SK-N-SH (cell line): Measurements from ENCODE around the gene LMAN2. TPM values are rescaled to one million over a fixed set of nuclear protein-coding genes. Genes with fewer than 3 reads are reported as not detected.

Source experiments
- CTCF ChIA-PET: fragments of 300-600, 350-600 bp; formaldehyde crosslinking; extraction: SDS; loops from one replicate; lab custom pipeline; 2021; lab: Yijun Ruan, JAX
- POLR2A ChIA-PET: fragments of 350-600 bp; sonication (Branson Sonifier 250); formaldehyde crosslinking; extraction: SDS; loops from one replicate; lab custom pipeline; 2020; ENCODE audit warnings: antibody characterized with exemption, inconsistent platforms; lab: Yijun Ruan, JAX
- DNase-seq: peaks from one replicate; pipeline ENCODE4 v3.0.0; 2012
- H2AFZ ChIP-seq: fragments of 200-600 bp; sonication (generic); 2 replicates; pipeline ENCODE4 v1.8.1; 2016; ENCODE audit warnings: antibody characterized with exemption, mild to moderate bottlenecking, low read depth
- H3F3A ChIP-seq: fragments of 200-600 bp; sonication (generic); replicated peaks from 2 replicates; pipeline ENCODE3; 2016; ENCODE audit warnings: antibody characterized with exemption, mild to moderate bottlenecking; ENCODE audit not compliant: insufficient read depth
- H3K27ac ChIP-seq, 2 experiments: fragments of 200-500 bp in 1 of 2; fragments of 200-600 bp in 1 of 2; sonication (Bioruptor generic) in 1 of 2; sonication (generic), shearing (Covaris generic) in 1 of 2; 2 replicates each; pipeline versions ENCODE4 v1.5.1 to v1.6.1; 2014 to 2016; ENCODE audit warnings: low read depth in 2 of 2, inconsistent platforms in 1 of 2, low read length in 1 of 2, mild to moderate bottlenecking in 1 of 2, mixed read lengths in 1 of 2
- H3K27me3 ChIP-seq: fragments of 200-600 bp; sonication (generic), shearing (Covaris generic); 2 replicates; pipeline ENCODE4 v1.6.1; 2016; ENCODE audit warnings: mixed run types; ENCODE audit not compliant: insufficient read depth
- H3K36me3 ChIP-seq, 2 experiments: fragments of 200-500 bp in 1 of 2; fragments of 200-600 bp in 1 of 2; sonication (Bioruptor generic) in 1 of 2; sonication (generic) in 1 of 2; replicated peaks in 1 of 2; 2 replicates each; pipeline versions ENCODE3 to v1.5.1; 2014 to 2016; ENCODE audit warnings: low read length in 1 of 2, mild to moderate bottlenecking in 1 of 2; ENCODE audit not compliant: insufficient read depth in 2 of 2, control insufficient read depth in 1 of 2
- H3K4me1 ChIP-seq, 2 experiments: fragments of 200-500 bp in 1 of 2; fragments of 200-600 bp in 1 of 2; sonication (Bioruptor generic) in 1 of 2; sonication (generic), shearing (Covaris generic) in 1 of 2; 2 replicates each; pipeline versions ENCODE4 v1.5.1 to v1.6.1; 2014 to 2016; ENCODE audit warnings: low read depth in 1 of 2, low read length in 1 of 2, mixed run types in 1 of 2; ENCODE audit not compliant: insufficient read depth in 2 of 2, control insufficient read depth in 1 of 2
- H3K4me2 ChIP-seq: fragments of 200-600 bp; sonication (generic), shearing (Covaris generic); 2 replicates; pipeline ENCODE4 v1.6.1; 2017; ENCODE audit warnings: mixed run types
- H3K4me3 ChIP-seq, 2 experiments: fragments of 200-500 bp in 1 of 2; fragments of 200-600 bp in 1 of 2; sonication (Bioruptor generic) in 1 of 2; sonication (generic), shearing (Covaris generic) in 1 of 2; 2 replicates each; pipeline versions ENCODE4 v1.5.1 to v1.8.1; 2014 to 2016; ENCODE audit warnings: low read depth in 2 of 2, inconsistent platforms in 1 of 2, low read length in 1 of 2, mild to moderate bottlenecking in 1 of 2, mixed read lengths in 1 of 2, moderate library complexity in 1 of 2
- H3K79me2 ChIP-seq: fragments of 200-600 bp; sonication (generic); 2 replicates; pipeline ENCODE4 v1.8.1; 2017; ENCODE audit warnings: mild to moderate bottlenecking; ENCODE audit not compliant: insufficient read depth
- H3K9ac ChIP-seq: fragments of 200-600 bp; sonication (generic); 2 replicates; pipeline ENCODE4 v1.6.1; 2017; ENCODE audit warnings: mixed run types
- H3K9me2 ChIP-seq: fragments of 200-600 bp; sonication (generic); 2 replicates; pipeline ENCODE4 v1.6.1; 2017; ENCODE audit warnings: mixed run types
- H3K9me3 ChIP-seq: fragments of 200-600 bp; sonication (generic); 2 replicates; pipeline ENCODE4 v1.6.1; 2017; ENCODE audit warnings: mixed run types, mild to moderate bottlenecking, moderate library complexity
- H4K20me1 ChIP-seq: fragments of 200-600 bp; sonication (generic); 2 replicates; pipeline ENCODE4 v1.6.1; 2017; ENCODE audit warnings: mild to moderate bottlenecking, mixed run types; ENCODE audit not compliant: insufficient read depth
- CHD2 ChIP-seq: fragments of 150-350 bp; IDR thresholded peaks from 2 replicates; pipeline ENCODE4 v1.6.1; 2018; ENCODE audit warnings: low read length; ENCODE audit not compliant: partially characterized antibody
- CTCF ChIP-seq: fragments of 200-600 bp; sonication (generic); IDR thresholded peaks from 2 replicates; pipeline ENCODE4 v1.6.1; 2017; ENCODE audit warnings: antibody characterized with exemption, mild to moderate bottlenecking, moderate library complexity
- ELF1 ChIP-seq: IDR thresholded peaks from 2 replicates; pipeline ENCODE4 v1.4.0; 2012
- EP300 ChIP-seq, 2 experiments: IDR thresholded peaks; 2 replicates each; pipeline versions ENCODE4 v1.4.0 to v1.6.1; 2012; ENCODE audit warnings: borderline replicate concordance in 1 of 2, low read depth in 1 of 2, low read length in 1 of 2
- GABPA ChIP-seq: IDR thresholded peaks from 2 replicates; pipeline ENCODE4 v1.4.0; 2012; ENCODE audit warnings: low read depth, mild to moderate bottlenecking
- IRF3 ChIP-seq: fragments of 150-350 bp; IDR thresholded peaks from 2 replicates; pipeline ENCODE4 v1.6.1; 2016; ENCODE audit warnings: mild to moderate bottlenecking, low read depth, low read length
- JUND ChIP-seq: IDR thresholded peaks from 2 replicates; pipeline ENCODE4 v1.4.0; 2012
- MAX ChIP-seq: IDR thresholded peaks from 2 replicates; pipeline ENCODE4 v1.4.0; 2012; ENCODE audit warnings: low read depth
- MEF2A ChIP-seq: IDR thresholded peaks from 2 replicates; pipeline ENCODE4 v1.4.0; 2012; ENCODE audit warnings: low read depth, borderline replicate concordance
- NRF1 ChIP-seq: IDR thresholded peaks from 2 replicates; pipeline ENCODE4 v1.6.1; 2012; ENCODE audit warnings: low read depth, mild to moderate bottlenecking, low read length
- RAD21 ChIP-seq: IDR thresholded peaks from 2 replicates; pipeline ENCODE4 v1.6.1; 2012; ENCODE audit warnings: mild to moderate bottlenecking, low read length
- RFX5 ChIP-seq: IDR thresholded peaks from 2 replicates; pipeline ENCODE4 v1.6.1; 2012; ENCODE audit warnings: mild to moderate bottlenecking, improper control_type of control experiment, low read length
- RXRA ChIP-seq: IDR thresholded peaks from 2 replicates; pipeline ENCODE4 v1.4.0; 2012; ENCODE audit warnings: low read depth, mild to moderate bottlenecking, borderline replicate concordance
- SIN3A ChIP-seq: IDR thresholded peaks from 2 replicates; pipeline ENCODE4 v1.6.1; 2012; ENCODE audit warnings: low read depth, mild to moderate bottlenecking, low read length, moderate library complexity, borderline replicate concordance
- TAF1 ChIP-seq: IDR thresholded peaks from 2 replicates; pipeline ENCODE4 v1.6.1; 2012; ENCODE audit warnings: low read depth, mild to moderate bottlenecking, low read length, moderate library complexity, borderline replicate concordance
- TCF12 ChIP-seq: IDR thresholded peaks from 2 replicates; pipeline ENCODE4 v1.4.0; 2012
- TEAD4 ChIP-seq: IDR thresholded peaks from 2 replicates; pipeline ENCODE4 v1.4.0; 2012; ENCODE audit warnings: mild to moderate bottlenecking, borderline replicate concordance; ENCODE audit not compliant: insufficient read depth
- USF1 ChIP-seq: IDR thresholded peaks from 2 replicates; pipeline ENCODE4 v1.4.0; 2012; ENCODE audit warnings: low read depth, borderline replicate concordance
- ZBTB33 ChIP-seq: IDR thresholded peaks from 2 replicates; pipeline ENCODE4 v1.4.0; 2012; ENCODE audit warnings: low read depth, borderline replicate concordance
- WGBS: methylation state at CpG from one replicate; pipeline ENCODE4 v1.1.6; 2017; ENCODE audit warnings: low lambda C conversion rate; 5-methylcytosine and 5-hydroxymethylcytosine counted together
- polyA plus RNA-seq, 3 experiments: library from polyadenylated mRNA; depleted of rRNA; stranded (reverse); fragments of >200 nt; gene quantifications; 2 replicates each; pipeline ENCODE4 v1.2.3, GENCODE V29; 2012

LMAN2 gene
- polyA plus RNA-seq, 1 of the 3 experiments (the other 2 are of a cell fraction) = 500 TPM

GRCh38 chr5:177316005-177316404 lies 35.5 kb downstream of the LMAN2 start:
- POLR2A ChIA-PET = no interaction called here
- Histone ChIP-seq H2AFZ (no peak overlapping the region), H3F3A (peaks cover 9% of the 10 kb centered on the region), H3K27ac (no peak overlapping the region), H3K9ac (no peak overlapping the region), H3K4me2 (no peak overlapping the region), H3K4me1 (peaks cover 0 to 13% of the 10 kb centered on the region in 2 experiments; a peak in 1 of 4 replicates), H3K9me3 (no peaks in the 10 kb centered on the region), H4K20me1 (no peaks in the 10 kb centered on the region), H3K9me2 (no peaks in the 10 kb centered on the region), H3K79me2 (peaks cover 7% of the 10 kb centered on the region; the same call in 1 of the 2 replicates), H3K4me3 (no peak overlapping the region), H3K36me3 (peaks cover 0 to 7% of the 10 kb centered on the region in 2 experiments), H3K27me3 (no peaks in the 10 kb centered on the region)
- no peak for DNase-seq
- 92% methylated on average over 3 of the region's 3 CpGs for WGBS
- CTCF ChIA-PET = interaction anchor here (1.6 to 4.0 kb wide), 4 partner anchors 33 to 186 kb away, joined by 4 to 18 read pairs (median 6); no protein-coding TSS in a partner anchor
- TF ChIP-seq TEAD4 = no peak
- TF ChIP-seq CTCF = no peak
- TF ChIP-seq TAF1 = no peak
- no peak for TF ChIP-seq EP300 (IDR thresholded peaks at IDR 0.05; ENCODE audit: borderline replicate concordance in 1 of 2, low read depth in 1 of 2, low read length in 1 of 2)
- no peak for TF ChIP-seq JUND
- TF ChIP-seq CHD2 = no peak
- no peak for TF ChIP-seq GABPA
- no peak for TF ChIP-seq MEF2A
- TF ChIP-seq RAD21 = no peak
- no peak for TF ChIP-seq RXRA

GRCh38 chr5:177315411-177315810 lies 36.1 kb downstream of the LMAN2 start:
- H3F3A ChIP-seq = peaks cover 9% of the 10 kb centered on the region
- peaks cover 0 to 4% of the 10 kb centered on the region in 2 experiments for H3K36me3 ChIP-seq
- WGBS = 94% methylated on average over 5 of the region's 7 CpGs
- no peak overlapping the region for H3K9ac ChIP-seq
- peaks cover 4 to 19% of the 10 kb centered on the region in 2 experiments; a peak in 1 of 4 replicates for H3K4me1 ChIP-seq
- no peak overlapping the region for H2AFZ ChIP-seq
- peaks cover 3% of the 10 kb centered on the region; the same call in 1 of the 2 replicates for H4K20me1 ChIP-seq
- no peaks in the 10 kb centered on the region for H3K9me3 ChIP-seq
- ChIA-PET CTCF (interaction anchor here (1.6 to 4.0 kb wide), 4 partner anchors 33 to 186 kb away, joined by 4 to 18 read pairs (median 6); no protein-coding TSS in a partner anchor), POLR2A (no interaction called here)
- H3K27me3 ChIP-seq = no peaks in the 10 kb centered on the region
- DNase-seq = no peak
- H3K79me2 ChIP-seq = peaks cover 13% of the 10 kb centered on the region
- TF ChIP-seq RXRA (no peak), MAX (no peak), NRF1 (no peak), TCF12 (no peak), RAD21 (no peak), MEF2A (no peak), TEAD4 (no peak), ZBTB33 (no peak), TAF1 (no peak), ELF1 (no peak), RFX5 (no peak), IRF3 (no peak), USF1 (no peak), EP300 (IDR thresholded peaks at IDR 0.05; ENCODE audit: borderline replicate concordance in 1 of 2, low read depth in 1 of 2, low read length in 1 of 2) (no peak), SIN3A (no peak)
- no peaks in the 10 kb centered on the region for H3K9me2 ChIP-seq
- H3K4me3 ChIP-seq = no peak overlapping the region
- no peak overlapping the region for H3K27ac ChIP-seq
- H3K4me2 ChIP-seq = no peak overlapping the region
